Adrenal gland (tissue), 12 donors: ENCODE results near the gene MYT1. TPM values are rescaled to one million over a fixed set of nuclear protein-coding genes. Genes with fewer than 3 reads are reported as not detected.

Source experiments
- DNase-seq, 7 donors: peaks; one replicate each; pipeline ENCODE4 v3.0.0-alpha.2; 2019 to 2020
- H3K27ac ChIP-seq, 5 donors: fragments of 200-600 bp; sonication (generic) in 4 of 5; 1 replicate in 3 of 5; 2 replicates in 2 of 5; pipeline versions ENCODE4 v1.5.1 to v1.8.0; 2016 to 2020; ENCODE audit warnings: mild to moderate bottlenecking in 1 of 5
- H3K27me3 ChIP-seq: fragments of 200-600 bp; 2 replicates; pipeline ENCODE4 v1.8.0; 2021
- H3K36me3 ChIP-seq, 2 donors: fragments of 200-600 bp; replicated peaks in 1 of 2; 1 replicate in 1 of 2; 2 replicates in 1 of 2; pipeline versions ENCODE4 v1.5.1 to v1.8.0; 2018 to 2022
- H3K4me1 ChIP-seq, 2 donors: fragments of 200-600 bp; replicated peaks in 1 of 2; 1 replicate in 1 of 2; 2 replicates in 1 of 2; pipeline versions ENCODE4 v1.5.1 to v1.8.0; 2018 to 2021
- H3K4me3 ChIP-seq, 4 donors: fragments of 200-600 bp; sonication (generic) in 3 of 4; one replicate each; pipeline ENCODE4 v1.5.1; 2016 to 2018
- H3K9me3 ChIP-seq, 3 donors: fragments of 200-600 bp; sonication (generic) in 1 of 3; replicated peaks in 1 of 3; 1 replicate in 2 of 3; 2 replicates in 1 of 3; pipeline versions ENCODE4 v1.5.1 to v1.8.0; 2016 to 2021
- POLR2A ChIP-seq, 2 donors: fragments of 450-650 bp; IDR thresholded peaks; one replicate each; pipeline ENCODE4 v1.6.1; 2017; ENCODE audit warnings: antibody characterized with exemption in 2 of 2, mild to moderate bottlenecking in 2 of 2, moderate library complexity in 1 of 2
- WGBS, 4 donors: extraction: QIAGEN DNeasy Blood & Tissue Kit in 2 of 4; methylation state at CpG; one replicate each; pipeline versions ENCODE4 v1.1.5 to v1.1.7; 2013 to 2017; 5-methylcytosine and 5-hydroxymethylcytosine counted together
- intact Hi-C, 2 donors: fragments of 100-400 bp; cut with DNase I; formaldehyde crosslinking; loops; one replicate each; pipeline versions ENCODE4 v1.14.1 to v1.15.0; 2022 to 2023
- polyA plus RNA-seq, 3 donors: library from polyadenylated mRNA; stranded (reverse); fragments of 200-250 nt in 2 of 3; fragments of 350-450 nt in 1 of 3; fragmentation: Illumina TruSeq in 1 of 3; extraction: RNeasy Lipid Tissue Mini Kit (QIAGEN cat#74804) in 1 of 3; gene quantifications; one replicate each; pipeline ENCODE4 v1.2.3, GENCODE V29; 2013 to 2014
- total RNA-seq, 9 donors: library from RNA; depleted of rRNA in 4 of 9; stranded (reverse); fragments of >200 nt in 4 of 9; fragments of 120-200 nt in 1 of 9; fragmentation: NEBNext Ultra II Directional in 1 of 9; extraction: Animal tissue kit (Norgen Biotek cat#: 25700) in 1 of 9; gene quantifications; one replicate each; pipeline versions ENCODE4 v1.1.0 to v1.2.4, GENCODE V29; 2013 to 2023
- TF ChIP-seq, protein P1 (sequence below), 6 experiments: fragments of 450-650 bp in 4 of 6; fragments of 200-600 bp in 2 of 6; sonication (generic) in 1 of 6; IDR thresholded peaks; 1 replicate in 5 of 6; 2 replicates in 1 of 6; pipeline versions ENCODE4 v1.5.1 to v1.8.0; 2016 to 2021; ENCODE audit warnings: antibody characterized with exemption in 6 of 6, mild to moderate bottlenecking in 2 of 6, moderate library complexity in 1 of 6
- donor health status: healthy with polysubstance abuse.
- donor health status: Bipolar disorder and iron deficiency.
- donor health status: DM: yes; HTN: yes; CAD: no.
- donor health status: DM: no; HTN: no; CAD: no.
- donor health status: DM: no; HTN: no; CAD: no.
- donor health status: DM: yes; HTN: yes; CAD: no.

The MYT1 gene
- total and polyA plus RNA-seq, 12 donors: 0.61 to 8.5 (median 2.7) TPM

DNA sequence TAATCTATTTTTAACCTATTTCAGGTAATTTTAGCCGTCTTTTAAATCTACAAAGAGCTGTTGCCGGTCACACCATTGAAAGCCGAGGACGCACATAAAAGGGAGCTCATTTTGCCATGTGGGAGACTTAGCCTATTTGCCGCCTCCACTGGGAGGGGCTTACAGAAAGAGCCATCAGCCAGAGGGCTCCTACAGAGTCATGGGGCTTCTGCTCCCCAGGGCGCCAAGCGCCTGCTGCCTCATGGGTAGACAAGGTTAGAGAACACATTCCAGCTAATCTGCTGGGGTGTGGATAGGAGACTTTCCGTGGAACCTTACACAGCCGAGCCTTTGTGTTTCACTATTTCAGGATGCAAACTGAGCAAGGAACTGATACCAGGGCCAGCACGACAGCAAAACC is 103.9 kb downstream of the MYT1 start:
- Histone ChIP-seq H3K27me3 (no peaks in the 10 kb centered on the region), H3K9me3 (no peaks in the 10 kb centered on the region), H3K27ac (no peak overlapping the region), H3K36me3 (peaks cover 0 to 20% of the 10 kb centered on the region in 2 donors), H3K4me3 (no peak overlapping the region), H3K4me1 (peaks cover 0 to 15% of the 10 kb centered on the region in 2 donors)
- intact Hi-C loops: no loop called here
- no peak for DNase-seq
- TF ChIP-seq POLR2A (IDR thresholded peaks at IDR 0.05): no peak
- TF ChIP-seq, protein P1, sequence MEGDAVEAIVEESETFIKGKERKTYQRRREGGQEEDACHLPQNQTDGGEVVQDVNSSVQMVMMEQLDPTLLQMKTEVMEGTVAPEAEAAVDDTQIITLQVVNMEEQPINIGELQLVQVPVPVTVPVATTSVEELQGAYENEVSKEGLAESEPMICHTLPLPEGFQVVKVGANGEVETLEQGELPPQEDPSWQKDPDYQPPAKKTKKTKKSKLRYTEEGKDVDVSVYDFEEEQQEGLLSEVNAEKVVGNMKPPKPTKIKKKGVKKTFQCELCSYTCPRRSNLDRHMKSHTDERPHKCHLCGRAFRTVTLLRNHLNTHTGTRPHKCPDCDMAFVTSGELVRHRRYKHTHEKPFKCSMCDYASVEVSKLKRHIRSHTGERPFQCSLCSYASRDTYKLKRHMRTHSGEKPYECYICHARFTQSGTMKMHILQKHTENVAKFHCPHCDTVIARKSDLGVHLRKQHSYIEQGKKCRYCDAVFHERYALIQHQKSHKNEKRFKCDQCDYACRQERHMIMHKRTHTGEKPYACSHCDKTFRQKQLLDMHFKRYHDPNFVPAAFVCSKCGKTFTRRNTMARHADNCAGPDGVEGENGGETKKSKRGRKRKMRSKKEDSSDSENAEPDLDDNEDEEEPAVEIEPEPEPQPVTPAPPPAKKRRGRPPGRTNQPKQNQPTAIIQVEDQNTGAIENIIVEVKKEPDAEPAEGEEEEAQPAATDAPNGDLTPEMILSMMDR (IDR thresholded peaks at IDR 0.05): no peak
- 92 to 94% (median 93%) methylated on average over 10 of the region's 10 CpGs for WGBS, 4 donors

GRCh38 chr20:64269604-64270411 is 105.6 kb downstream of the MYT1 start:
- H3K36me3 ChIP-seq: peaks cover 0 to 28% of the 10 kb centered on the region in 2 donors

DNA sequence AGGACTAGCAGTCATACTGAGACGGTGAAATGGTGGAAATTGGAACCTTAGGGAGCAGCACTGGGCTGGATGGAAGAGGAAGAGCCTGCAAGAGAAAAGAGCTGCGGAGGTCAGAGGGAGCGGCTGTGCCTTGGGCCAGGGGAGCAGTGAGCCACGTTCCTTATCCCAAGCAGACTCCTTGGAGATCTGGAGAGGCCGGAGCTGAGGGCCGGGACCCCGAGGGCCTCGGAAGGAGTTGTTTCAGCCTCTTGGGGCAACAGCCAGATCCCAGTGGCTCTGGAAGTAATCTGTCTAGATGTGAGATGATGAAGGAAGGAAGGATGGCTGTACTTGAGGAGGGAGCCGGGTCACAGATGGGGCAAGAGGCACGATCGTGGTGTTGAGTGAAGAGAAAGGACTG is 107.4 kb downstream of the MYT1 start:
- Histone ChIP-seq H3K27me3 (no peaks in the 10 kb centered on the region), H3K36me3 (peaks cover 0 to 29% of the 10 kb centered on the region in 2 donors), H3K27ac (no peak overlapping the region), H3K9me3 (no peaks in the 10 kb centered on the region), H3K4me3 (no peak overlapping the region), H3K4me1 (no peaks in the 10 kb centered on the region)
- 92 to 94% (median 93%) methylated on average over 11 of the region's 11 CpGs for WGBS, 4 donors
- no peak for DNase-seq
- intact Hi-C loops: no loop called here
- TF ChIP-seq, protein P1 (IDR thresholded peaks at IDR 0.05): no peak
- no peak for TF ChIP-seq POLR2A (IDR thresholded peaks at IDR 0.05)

More at GRCh38 chr20:64269604-64270411, 105.6 kb downstream of the MYT1 start:
- Histone ChIP-seq H3K4me3 (no peak overlapping the region), H3K4me1 (peaks cover 0 to 8% of the 10 kb centered on the region in 2 donors), H3K27ac (no peak overlapping the region), H3K27me3 (no peaks in the 10 kb centered on the region), H3K9me3 (no peaks in the 10 kb centered on the region)
- no peak for DNase-seq
- intact Hi-C loops: no loop called here
- 93 to 96% (median 96%) methylated on average over 53 of the region's 53 CpGs for WGBS, 4 donors
- no peak for TF ChIP-seq POLR2A (IDR thresholded peaks at IDR 0.05)
- TF ChIP-seq, protein P1 (IDR thresholded peaks at IDR 0.05): no peak

DNA sequence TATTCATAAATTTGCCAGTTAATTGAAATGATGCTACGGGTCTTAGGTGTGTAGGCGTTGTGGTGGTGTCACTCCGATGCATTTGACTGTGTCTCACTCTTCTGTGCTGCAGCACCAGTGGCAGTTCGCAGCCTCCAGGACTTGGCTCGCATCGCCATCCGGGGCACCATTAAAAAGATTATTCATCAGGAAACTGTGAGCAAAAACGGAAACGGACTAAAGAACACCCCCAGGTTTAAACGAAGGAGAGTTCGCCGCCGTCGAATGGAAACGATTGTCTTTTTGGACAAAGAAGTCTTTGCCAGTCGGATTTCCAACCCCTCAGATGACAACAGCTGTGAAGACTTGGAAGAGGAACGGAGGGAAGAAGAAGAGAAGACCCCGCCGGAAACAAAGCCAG is 108.9 kb downstream of the MYT1 start:
- Histone ChIP-seq H3K27ac (no peak overlapping the region), H3K27me3 (no peaks in the 10 kb centered on the region), H3K36me3 (peaks cover 0 to 22% of the 10 kb centered on the region in 2 donors), H3K4me1 (no peaks in the 10 kb centered on the region), H3K4me3 (no peak overlapping the region), H3K9me3 (no peaks in the 10 kb centered on the region)
- no peak for DNase-seq
- 92 to 95% (median 93%) methylated on average over 19 of the region's 19 CpGs for WGBS, 4 donors
- intact Hi-C loops: no loop called here
- TF ChIP-seq, protein P1 (IDR thresholded peaks at IDR 0.05): no peak
- TF ChIP-seq POLR2A (IDR thresholded peaks at IDR 0.05): no peak
